ENCODE data around the gene HSPBP1. TPM values are rescaled to one million over a fixed set of nuclear protein-coding genes. Genes with fewer than 3 reads are reported as not detected.

The HSPBP1 gene
- polyA plus RNA-seq, 1 donor from 2014 or later: 61.1 TPM

GRCh38 chr19:55256562-55257460 lies 23.1 kb downstream of the HSPBP1 start:
- H2AFZ ChIP-seq (ENCODE audit: low read depth, low read length): no peak overlapping the region
- H3K79me2 ChIP-seq (replicated peaks; ENCODE audit: insufficient read depth, low read length): peaks cover 57% of the 10 kb centered on the region
- H3K36me3 ChIP-seq (ENCODE audit: insufficient read depth, low read length): no peaks in the 10 kb centered on the region
- H3K27me3 ChIP-seq (ENCODE audit: insufficient read depth, low read depth, low read length): no peaks in the 10 kb centered on the region
- peaks cover 10% of the 10 kb centered on the region for H4K20me1 ChIP-seq (ENCODE audit: insufficient read depth)
- TF ChIP-seq EP300 (conservative IDR thresholded peaks at IDR 0.05; ENCODE audit: poor library complexity, severe bottlenecking) (no peak), EZH2 (IDR thresholded peaks at IDR 0.05; ENCODE audit: borderline replicate concordance, insufficient read depth, low read length, poor library complexity, severe bottlenecking) (no peak), SMC3 (conservative IDR thresholded peaks at IDR 0.05; ENCODE audit: poor library complexity) (no peak), POLR2AphosphoS5 (IDR thresholded peaks at IDR 0.05) (no peak), CTCF (IDR thresholded peaks at IDR 0.05; ENCODE audit: poor library complexity, severe bottlenecking) (no peak), TAF1 (IDR thresholded peaks at IDR 0.05; ENCODE audit: low read depth) (no peak), RAD21 (conservative IDR thresholded peaks at IDR 0.05) (no peak), MXI1 (conservative IDR thresholded peaks at IDR 0.05; ENCODE audit: poor library complexity, severe bottlenecking) (no peak), REST (IDR thresholded peaks at IDR 0.05; ENCODE audit: borderline replicate concordance) (no peak)
- no peak overlapping the region for H3K27ac ChIP-seq (ENCODE audit: low read length)
- peak overlapping the region; percentile 69 for H3K4me2 ChIP-seq (ENCODE audit: low read length)
- H3K9me2 ChIP-seq (ENCODE audit: insufficient read depth, low read length): no peaks in the 10 kb centered on the region
- H3K9ac ChIP-seq (ENCODE audit: low read length): peak overlapping the region; percentile 95
- no peaks in the 10 kb centered on the region for H3K9me3 ChIP-seq (ENCODE audit: low read length)
- H3F3A ChIP-seq (ENCODE audit: insufficient read depth, low read length, poor library complexity, severe bottlenecking): no peaks in the 10 kb centered on the region
- H3K4me3 ChIP-seq (ENCODE audit: low read length): peak overlapping the region; percentile 95

GRCh38 chr19:55255618-55256423 lies 24.1 kb downstream of the HSPBP1 start:
- peak overlapping the region; percentile 95 for H3K4me3 ChIP-seq (ENCODE audit: low read length)
- peaks cover 10% of the 10 kb centered on the region for H4K20me1 ChIP-seq (ENCODE audit: insufficient read depth)
- H2AFZ ChIP-seq (ENCODE audit: low read depth, low read length): no peak overlapping the region
- H3K9me3 ChIP-seq (ENCODE audit: low read length): no peaks in the 10 kb centered on the region
- peaks cover 65% of the 10 kb centered on the region for H3K79me2 ChIP-seq (replicated peaks; ENCODE audit: insufficient read depth, low read length)
- no peaks in the 10 kb centered on the region for H3K27me3 ChIP-seq (ENCODE audit: insufficient read depth, low read depth, low read length)
- H3K9ac ChIP-seq (ENCODE audit: low read length): peak overlapping the region; percentile 25
- no peaks in the 10 kb centered on the region for H3K9me2 ChIP-seq (ENCODE audit: insufficient read depth, low read length)
- H3K36me3 ChIP-seq (ENCODE audit: insufficient read depth, low read length): no peaks in the 10 kb centered on the region
- no peaks in the 10 kb centered on the region for H3F3A ChIP-seq (ENCODE audit: insufficient read depth, low read length, poor library complexity, severe bottlenecking)
- H3K4me2 ChIP-seq (ENCODE audit: low read length): peak overlapping the region; percentile 35
- H3K27ac ChIP-seq (ENCODE audit: low read length): no peak overlapping the region
- no peak for TF ChIP-seq CTCF (IDR thresholded peaks at IDR 0.05; ENCODE audit: poor library complexity, severe bottlenecking)
- TF ChIP-seq TAF1 (IDR thresholded peaks at IDR 0.05; ENCODE audit: low read depth): no peak
- TF ChIP-seq MXI1 (conservative IDR thresholded peaks at IDR 0.05; ENCODE audit: poor library complexity, severe bottlenecking): no peak
- TF ChIP-seq RAD21 (conservative IDR thresholded peaks at IDR 0.05): no peak
- no peak for TF ChIP-seq POLR2AphosphoS5 (IDR thresholded peaks at IDR 0.05)
- no peak for TF ChIP-seq SMC3 (conservative IDR thresholded peaks at IDR 0.05; ENCODE audit: poor library complexity)
- TF ChIP-seq EZH2 (IDR thresholded peaks at IDR 0.05; ENCODE audit: borderline replicate concordance, insufficient read depth, low read length, poor library complexity, severe bottlenecking): no peak
- no peak for TF ChIP-seq EP300 (conservative IDR thresholded peaks at IDR 0.05; ENCODE audit: poor library complexity, severe bottlenecking)
- TF ChIP-seq REST (IDR thresholded peaks at IDR 0.05; ENCODE audit: borderline replicate concordance): no peak

Data from neural cell (in vitro differentiated cells).